Natural killer cell (primary cell): ENCODE results near the gene TRIP10. TPM values are rescaled to one million over a fixed set of nuclear protein-coding genes. Genes with fewer than 3 reads are reported as not detected.

Source experiments
- ATAC-seq, 3 donors: fragments of 150-1000 bp in 2 of 3; fragments of 200-7000 bp in 1 of 3; cut with Tn5 transposase; 1 replicate in 1 of 3; 2 replicates in 2 of 3; pipeline ENCODE4 v1.10.0; 2021; ENCODE audit warnings: mild to moderate bottlenecking in 2 of 3, moderate library complexity in 2 of 3
- DNase-seq, 2 donors: peaks; one replicate each; pipeline versions ENCODE4 v3.0.0 to v3.0.0-alpha.2; 2013 to 2021; ENCODE audit warnings: mixed read lengths in 1 of 2
- H3K27ac ChIP-seq: one replicate; pipeline ENCODE4 v1.5.1; 2013; ENCODE audit warnings: mild to moderate bottlenecking, low read length
- H3K27me3 ChIP-seq: one replicate; pipeline ENCODE4 v1.6.1; 2013; ENCODE audit warnings: low read length; ENCODE audit not compliant: control insufficient read depth, insufficient read depth
- H3K36me3 ChIP-seq: one replicate; pipeline ENCODE4 v1.6.1; 2013; ENCODE audit warnings: low read length; ENCODE audit not compliant: control insufficient read depth, insufficient read depth
- H3K4me1 ChIP-seq: one replicate; pipeline ENCODE4 v1.6.1; 2013; ENCODE audit warnings: low read length; ENCODE audit not compliant: control insufficient read depth, insufficient read depth
- H3K4me3 ChIP-seq: one replicate; pipeline ENCODE4 v1.5.1; 2013; ENCODE audit warnings: low read length
- H3K9me3 ChIP-seq: one replicate; pipeline ENCODE4 v1.6.1; 2013; ENCODE audit warnings: low read length; ENCODE audit not compliant: control insufficient read depth, insufficient read depth
- H3K27ac Mint-ChIP-seq, 2 donors: one replicate each; pipeline ENCODE4 v1.8.0; 2022; ENCODE audit warnings: mild to moderate bottlenecking in 2 of 2, mixed read lengths in 2 of 2, moderate library complexity in 1 of 2
- H3K27me3 Mint-ChIP-seq, 2 donors: one replicate each; pipeline ENCODE4 v1.8.0; 2022; ENCODE audit warnings: low read depth in 2 of 2, mixed read lengths in 2 of 2
- H3K36me3 Mint-ChIP-seq: one replicate; pipeline ENCODE4 v1.8.0; 2022; ENCODE audit warnings: mixed read lengths
- H3K4me1 Mint-ChIP-seq, 2 donors: one replicate each; pipeline ENCODE4 v1.8.0; 2022; ENCODE audit warnings: mixed read lengths in 2 of 2
- H3K4me3 Mint-ChIP-seq: one replicate; pipeline ENCODE4 v1.8.0; 2022; ENCODE audit warnings: mild to moderate bottlenecking, moderate library complexity, mixed read lengths
- H3K9me3 Mint-ChIP-seq, 2 donors: one replicate each; pipeline ENCODE4 v1.8.0; 2022; ENCODE audit warnings: mixed read lengths in 2 of 2
- CTCF ChIP-seq: fragments of 200-600 bp; IDR thresholded peaks from one replicate; pipeline ENCODE4 v1.8.0; 2022; ENCODE audit warnings: antibody characterized with exemption
- WGBS: methylation state at CpG from one replicate; pipeline ENCODE4 v1.1.7; 2013; ENCODE audit warnings: missing lambda C conversion rate; ENCODE audit not compliant: insufficient coverage; 5-methylcytosine and 5-hydroxymethylcytosine counted together
- intact Hi-C: fragments of 100-400 bp; cut with micrococcal nuclease; formaldehyde crosslinking; loops from one replicate; pipeline ENCODE4 v1.14.2; 2022
- total RNA-seq, 4 donors: library from RNA; stranded (reverse); fragments of 120-200 nt in 1 of 4; gene quantifications; one replicate each; pipeline versions ENCODE4 v1.2.3 to v1.2.4, GENCODE V29; 2013 to 2022

The TRIP10 gene
- total RNA-seq, 3 donors from 2014 or later (not counting 1 experiment from before 2014, with no cell fraction given) = 1.0 to 5.2 (median 3.3) TPM

DNA sequence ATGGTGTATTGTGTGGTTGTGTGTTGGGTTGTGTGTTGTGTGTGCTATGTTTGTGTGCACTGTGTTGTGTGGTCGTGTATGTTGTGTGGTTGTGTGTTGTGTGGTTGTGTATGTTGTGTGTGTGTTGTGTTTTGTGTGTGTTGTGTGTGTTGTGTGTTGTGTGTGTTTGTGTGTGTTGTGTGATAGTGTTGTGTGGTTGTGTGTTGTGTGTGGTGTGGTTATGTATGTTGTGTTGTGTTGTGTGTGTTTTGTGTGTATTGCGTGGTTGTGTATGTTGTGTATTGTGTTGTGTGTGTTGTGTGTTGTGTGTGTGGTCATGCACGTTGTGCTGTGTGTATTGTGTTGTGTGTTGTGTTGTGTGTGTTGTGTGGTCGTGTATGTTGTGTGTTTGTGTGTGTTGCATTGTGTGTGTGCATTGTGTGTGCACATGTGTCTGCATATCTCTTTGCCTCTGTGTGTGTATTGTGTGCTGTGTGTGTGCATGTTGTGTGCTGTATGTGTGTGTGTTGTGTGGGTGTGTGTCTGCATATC is 22.0 kb upstream of the TRIP10 start:
- ATAC-seq (no peak), DNase-seq (no peak)
- Mint-ChIP-seq H3K27ac (peak overlapping the region in 1 of 2 donors; percentile 16), H3K36me3 (no peaks in the 10 kb centered on the region), H3K9me3 (no peaks in the 10 kb centered on the region), H3K4me3 (no peak overlapping the region), H3K27me3 (peaks cover 0 to 6% of the 10 kb centered on the region in 2 donors), H3K4me1 (peaks cover 20 to 21% of the 10 kb centered on the region in 2 donors)
- TF ChIP-seq CTCF = no peak
- Histone ChIP-seq H3K36me3 (no peaks in the 10 kb centered on the region), H3K27ac (no peak overlapping the region), H3K4me3 (no peak overlapping the region), H3K9me3 (no peaks in the 10 kb centered on the region), H3K27me3 (no peaks in the 10 kb centered on the region), H3K4me1 (peaks cover 3% of the 10 kb centered on the region)
- WGBS = 83% methylated on average over 4 of the region's 4 CpGs
- intact Hi-C loops = loop anchor here (5.0 kb wide), 1 partner anchor 40 kb away; no protein-coding TSS in a partner anchor

- Mint-ChIP-seq H3K36me3 (no peaks in the 10 kb centered on the region), H3K27me3 (peaks cover 0 to 6% of the 10 kb centered on the region in 2 donors), H3K9me3 (no peaks in the 10 kb centered on the region), H3K4me1 (peaks cover 20 to 25% of the 10 kb centered on the region in 2 donors), H3K4me3 (no peak overlapping the region), H3K27ac (no peak overlapping the region)
- H3K4me1 ChIP-seq = peaks cover 7% of the 10 kb centered on the region
- ATAC-seq (no peak), DNase-seq (no peak)
- intact Hi-C loops = loop anchor here (5.0 kb wide), 1 partner anchor 41 kb away; no protein-coding TSS in a partner anchor
- no peaks in the 10 kb centered on the region for H3K36me3 ChIP-seq
- WGBS = 78% methylated on average over 23 of the region's 23 CpGs
- no peak for TF ChIP-seq CTCF
- H3K4me3 ChIP-seq = no peak overlapping the region
- no peaks in the 10 kb centered on the region for H3K9me3 ChIP-seq
- no peak overlapping the region for H3K27ac ChIP-seq
- no peaks in the 10 kb centered on the region for H3K27me3 ChIP-seq
These were observed 21.3 kb upstream of the TRIP10 start for GRCh38 chr19:6718111-6718740.

DNA sequence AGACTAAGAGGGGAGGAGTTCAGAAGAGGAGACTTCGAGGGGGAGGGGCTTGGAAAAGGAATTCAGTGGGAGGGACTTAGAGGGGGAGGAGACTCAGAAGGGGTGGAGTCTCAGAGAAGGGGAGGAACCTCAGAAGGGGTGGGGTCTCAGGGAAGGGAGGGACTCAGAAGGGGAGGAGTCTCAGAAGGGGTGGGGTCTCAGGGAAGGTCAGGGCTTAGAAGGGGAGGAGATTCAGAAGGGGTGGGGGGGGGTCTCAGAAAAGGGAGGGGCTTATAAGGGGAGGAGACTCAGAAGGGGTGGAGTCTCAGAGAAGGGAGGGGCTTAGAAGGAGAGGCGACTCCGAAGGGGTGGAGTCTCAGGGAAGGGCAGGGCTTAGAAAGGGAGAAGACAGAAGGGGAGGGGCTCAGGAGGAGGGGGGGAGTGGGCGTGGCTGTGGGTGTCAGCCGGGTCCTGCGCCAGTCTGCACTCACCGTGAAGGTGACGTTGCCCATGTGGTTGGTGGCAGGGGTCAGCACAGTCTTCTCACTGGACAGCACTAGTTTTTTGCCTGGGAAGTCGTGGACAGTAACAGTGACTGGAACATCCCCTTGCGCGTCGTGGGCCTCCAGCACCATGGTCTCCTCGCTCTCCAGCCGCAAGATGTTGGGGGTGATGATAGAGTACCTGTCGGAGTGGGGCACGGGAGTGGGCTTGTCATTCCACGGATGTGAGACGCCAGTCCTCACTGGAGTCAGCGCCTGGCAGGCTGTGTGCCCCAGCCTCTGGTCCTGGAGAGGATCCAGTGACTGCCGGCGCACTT is 20.5 kb upstream of the TRIP10 start:
- peaks cover 0 to 9% of the 10 kb centered on the region in 2 donors for H3K27me3 Mint-ChIP-seq

More for the DNA sequence above, 20.5 kb upstream of the TRIP10 start:
- Histone ChIP-seq H3K27me3 (no peaks in the 10 kb centered on the region), H3K9me3 (no peaks in the 10 kb centered on the region), H3K27ac (no peak overlapping the region), H3K4me3 (no peak overlapping the region), H3K4me1 (peaks cover 14% of the 10 kb centered on the region), H3K36me3 (no peaks in the 10 kb centered on the region)
- H3K36me3 Mint-ChIP-seq = no peaks in the 10 kb centered on the region
- peak overlapping the region in 1 of 2 donors; percentile 9 for H3K27ac Mint-ChIP-seq
- H3K9me3 Mint-ChIP-seq = no peaks in the 10 kb centered on the region
- 94% methylated on average over 21 of the region's 21 CpGs for WGBS
- H3K4me1 Mint-ChIP-seq = peaks cover 25 to 31% of the 10 kb centered on the region in 2 donors
- DNase-seq (peak in 1 of 2 donors; percentile 62), ATAC-seq (peak; percentile 80 to 96 (median 83))
- TF ChIP-seq CTCF = no peak
- intact Hi-C loops = loop anchor here (5.0 kb wide), 1 partner anchor 42 kb away; no protein-coding TSS in a partner anchor
- no peak overlapping the region for H3K4me3 Mint-ChIP-seq
